Mammary epithelial cell (primary cell): ENCODE data around the gene FGFR1OP2.

Experiments
- EZH2 ChIP-seq: IDR thresholded peaks from 2 replicates; pipeline ENCODE4 v1.6.1; 2012; ENCODE audit warnings: low read length, inconsistent platforms, borderline replicate concordance
- TF ChIP-seq, protein P1 (sequence below), 2 donors: IDR thresholded peaks in 1 of 2; conservative IDR thresholded peaks in 1 of 2; 2 replicates each; pipeline ENCODE4 v1.5.1; 2011 to 2012; ENCODE audit warnings: inconsistent platforms in 2 of 2, low read length in 2 of 2, mild to moderate bottlenecking in 2 of 2, control low read depth in 1 of 2, low read depth in 1 of 2; ENCODE audit not compliant: insufficient read depth in 1 of 2; ENCODE audit errors: extremely low read depth in 1 of 2

DNA sequence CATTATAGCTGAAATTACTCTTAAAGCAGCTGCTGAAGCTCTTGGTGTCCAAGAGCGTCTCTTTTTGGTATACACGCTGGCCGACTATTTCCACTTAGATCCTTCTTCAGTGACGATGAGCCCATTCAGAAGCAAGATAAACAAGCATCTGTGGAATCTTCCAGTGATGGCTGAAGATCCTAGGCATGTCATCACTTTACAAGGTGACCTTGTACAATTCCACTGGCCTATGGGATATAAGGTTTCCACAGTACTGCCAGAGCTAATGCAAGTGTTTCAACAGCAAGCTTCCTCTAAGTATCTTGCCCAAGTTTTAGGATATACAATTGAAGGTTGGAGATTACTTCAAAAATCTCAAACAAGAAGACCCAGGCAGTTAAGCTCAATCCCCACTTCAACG is 47.5 kb upstream of the FGFR1OP2 start:
- TF ChIP-seq, protein P1, sequence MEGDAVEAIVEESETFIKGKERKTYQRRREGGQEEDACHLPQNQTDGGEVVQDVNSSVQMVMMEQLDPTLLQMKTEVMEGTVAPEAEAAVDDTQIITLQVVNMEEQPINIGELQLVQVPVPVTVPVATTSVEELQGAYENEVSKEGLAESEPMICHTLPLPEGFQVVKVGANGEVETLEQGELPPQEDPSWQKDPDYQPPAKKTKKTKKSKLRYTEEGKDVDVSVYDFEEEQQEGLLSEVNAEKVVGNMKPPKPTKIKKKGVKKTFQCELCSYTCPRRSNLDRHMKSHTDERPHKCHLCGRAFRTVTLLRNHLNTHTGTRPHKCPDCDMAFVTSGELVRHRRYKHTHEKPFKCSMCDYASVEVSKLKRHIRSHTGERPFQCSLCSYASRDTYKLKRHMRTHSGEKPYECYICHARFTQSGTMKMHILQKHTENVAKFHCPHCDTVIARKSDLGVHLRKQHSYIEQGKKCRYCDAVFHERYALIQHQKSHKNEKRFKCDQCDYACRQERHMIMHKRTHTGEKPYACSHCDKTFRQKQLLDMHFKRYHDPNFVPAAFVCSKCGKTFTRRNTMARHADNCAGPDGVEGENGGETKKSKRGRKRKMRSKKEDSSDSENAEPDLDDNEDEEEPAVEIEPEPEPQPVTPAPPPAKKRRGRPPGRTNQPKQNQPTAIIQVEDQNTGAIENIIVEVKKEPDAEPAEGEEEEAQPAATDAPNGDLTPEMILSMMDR (conservative IDR thresholded peaks at IDR 0.05 in 1 of 2, IDR thresholded peaks at IDR 0.05 in 1 of 2; ENCODE audit: extremely low read depth in 1 of 2, insufficient read depth in 1 of 2, low read depth in 1 of 2, low read length in 2 of 2) = no peak
- TF ChIP-seq EZH2 = no peak
